Activated naive CD4-positive, alpha-beta T cell treated with anti-CD3 and anti-CD28 coated beads, Interleukin-2, amount 50 U/mL, for 24 hours (primary cell): ENCODE results near the gene FAM107B.
A peak's percentile ranks its signal among the peaks of the same experiment; 100 is the strongest.
"Not testable (repeated sequence)": the region's sequence is repeated elsewhere in the genome, so short reads cannot be mapped to it uniquely, and the experiment has no call there.

Experiments
- H3K27ac Mint-ChIP-seq: one replicate; pipeline ENCODE4 v1.8.0; 2021; ENCODE audit warnings: mild to moderate bottlenecking, mixed read lengths
- H3K27me3 Mint-ChIP-seq: one replicate; pipeline ENCODE4 v1.8.0; 2021; ENCODE audit warnings: mixed read lengths
- H3K36me3 Mint-ChIP-seq: one replicate; pipeline ENCODE4 v1.8.0; 2021; ENCODE audit warnings: mixed read lengths
- H3K4me1 Mint-ChIP-seq: one replicate; pipeline ENCODE4 v1.8.0; 2021; ENCODE audit warnings: mixed read lengths
- H3K4me3 Mint-ChIP-seq: one replicate; pipeline ENCODE4 v1.8.0; 2021; ENCODE audit warnings: mild to moderate bottlenecking, mixed read lengths
- H3K9me3 Mint-ChIP-seq: one replicate; pipeline ENCODE4 v1.8.0; 2021; ENCODE audit warnings: mixed read lengths

FAM107B gene

GRCh38 chr10:14654821-14655382 is 119.8 kb downstream of the FAM107B start:
- Mint-ChIP-seq H3K27ac (no peak overlapping the region), H3K9me3 (peaks cover 4% of the 10 kb centered on the region), H3K4me3 (no peak overlapping the region), H3K36me3 (peaks cover 7% of the 10 kb centered on the region), H3K4me1 (peaks cover 95% of the 10 kb centered on the region), H3K27me3 (no peaks in the 10 kb centered on the region)

GRCh38 chr10:14653271-14654161 is 121.2 kb downstream of the FAM107B start:
- Mint-ChIP-seq H3K4me3 (peak overlapping the region; percentile 49), H3K27ac (peak overlapping the region; percentile 53), H3K36me3 (peaks cover 5% of the 10 kb centered on the region), H3K4me1 (peaks cover 96% of the 10 kb centered on the region), H3K9me3 (peaks cover 2% of the 10 kb centered on the region), H3K27me3 (no peaks in the 10 kb centered on the region)

GRCh38 chr10:14652816-14653215 is 121.9 kb downstream of the FAM107B start:
- no peak overlapping the region for H3K4me3 Mint-ChIP-seq
- no peak overlapping the region for H3K27ac Mint-ChIP-seq
- peaks cover 96% of the 10 kb centered on the region for H3K4me1 Mint-ChIP-seq
- no peaks in the 10 kb centered on the region for H3K27me3 Mint-ChIP-seq
- peaks cover 2% of the 10 kb centered on the region for H3K36me3 Mint-ChIP-seq
- no peaks in the 10 kb centered on the region for H3K9me3 Mint-ChIP-seq

GRCh38 chr10:14652067-14652466 is 122.6 kb downstream of the FAM107B start:
- Mint-ChIP-seq H3K27ac (peak overlapping the region; percentile 37), H3K4me1 (peaks cover 91% of the 10 kb centered on the region), H3K4me3 (no peak overlapping the region), H3K9me3 (no peaks in the 10 kb centered on the region), H3K36me3 (peaks cover 2% of the 10 kb centered on the region), H3K27me3 (no peaks in the 10 kb centered on the region)

DNA sequence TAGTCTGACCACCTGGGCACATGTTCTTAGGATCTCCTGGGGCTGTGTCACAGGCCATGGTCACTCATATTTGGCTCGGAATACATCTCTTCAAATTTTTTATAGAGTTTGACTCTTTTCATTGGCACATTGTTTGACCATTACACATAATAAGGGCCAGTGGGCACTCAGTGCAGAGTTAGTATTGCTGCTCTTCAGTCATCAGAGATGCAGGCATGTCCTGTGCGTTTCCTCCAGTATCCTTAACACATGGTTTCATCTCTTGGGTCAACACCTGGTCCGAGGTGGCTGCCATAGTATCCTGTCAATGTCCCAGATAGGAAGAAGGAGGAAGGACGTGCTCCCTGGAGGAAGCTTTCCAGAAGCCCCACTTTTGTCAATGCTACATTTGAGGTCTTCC is 125.0 kb downstream of the FAM107B start:
- Mint-ChIP-seq H3K36me3 (peaks cover 2% of the 10 kb centered on the region), H3K27ac (peak overlapping the region; percentile 98), H3K9me3 (no peaks in the 10 kb centered on the region), H3K4me3 (no peak overlapping the region), H3K27me3 (no peaks in the 10 kb centered on the region), H3K4me1 (peaks cover 85% of the 10 kb centered on the region)

DNA sequence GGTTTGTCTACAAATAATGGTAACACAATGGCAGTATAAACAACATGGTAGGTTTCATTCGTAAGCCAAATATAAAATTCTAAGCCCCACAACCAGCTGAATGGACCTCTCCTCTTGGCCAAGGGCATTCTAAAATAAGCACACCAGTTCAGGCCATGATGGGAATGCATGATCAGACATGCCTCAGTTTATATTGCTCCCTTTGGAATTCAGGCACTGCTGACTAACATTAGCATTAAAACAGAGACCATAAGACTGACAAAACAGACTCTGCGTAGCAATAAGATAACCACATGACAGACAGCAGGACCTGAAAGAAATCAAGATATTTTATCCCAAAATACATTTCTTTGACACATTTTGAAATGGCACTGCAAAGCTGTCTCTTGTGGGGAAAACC is 125.8 kb downstream of the FAM107B start:
- peaks cover 80% of the 10 kb centered on the region for H3K4me1 Mint-ChIP-seq
- H3K36me3 Mint-ChIP-seq, result peaks cover 2% of the 10 kb centered on the region
- H3K27me3 Mint-ChIP-seq, result no peaks in the 10 kb centered on the region
- peak overlapping the region; percentile 80 for H3K4me3 Mint-ChIP-seq
- no peaks in the 10 kb centered on the region for H3K9me3 Mint-ChIP-seq
- H3K27ac Mint-ChIP-seq, result peak overlapping the region; percentile 98

DNA sequence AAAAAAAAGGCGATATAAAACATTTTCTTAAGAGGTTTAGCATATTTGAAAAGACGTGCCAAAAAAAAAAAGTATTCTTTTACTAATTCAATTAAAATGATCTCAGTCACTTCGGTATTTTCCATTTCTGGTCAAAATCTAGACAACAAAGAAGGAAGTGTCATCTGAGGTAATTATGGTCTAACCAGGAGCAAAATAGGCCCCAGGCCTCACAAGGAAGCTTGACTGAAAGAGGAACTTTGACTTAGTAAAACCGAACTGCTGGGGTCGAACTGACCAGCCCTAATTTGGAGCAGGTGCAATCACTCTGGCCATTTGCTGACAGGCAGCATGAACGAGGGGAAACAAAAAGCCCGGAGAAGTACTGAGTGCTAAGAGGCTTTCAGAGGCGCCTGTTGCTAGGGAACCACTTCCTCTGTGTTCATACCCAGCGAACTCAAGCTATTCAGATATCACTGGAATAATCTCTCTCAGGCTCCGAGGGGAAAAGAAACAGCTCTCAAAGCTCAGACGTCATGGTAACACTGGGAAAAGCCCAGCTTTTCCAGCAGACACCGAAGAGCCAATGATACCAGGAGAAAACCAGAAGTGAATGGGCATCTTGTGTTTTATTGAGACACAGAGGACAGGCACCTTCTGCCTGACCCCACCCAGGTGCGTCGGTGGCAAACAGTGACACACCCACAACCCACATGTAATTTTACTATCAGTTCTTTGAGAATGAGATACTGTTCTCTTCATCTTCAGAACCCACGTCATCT is 126.5 kb downstream of the FAM107B start:
- H3K4me3 Mint-ChIP-seq, result peak overlapping the region; percentile 80

DNA sequence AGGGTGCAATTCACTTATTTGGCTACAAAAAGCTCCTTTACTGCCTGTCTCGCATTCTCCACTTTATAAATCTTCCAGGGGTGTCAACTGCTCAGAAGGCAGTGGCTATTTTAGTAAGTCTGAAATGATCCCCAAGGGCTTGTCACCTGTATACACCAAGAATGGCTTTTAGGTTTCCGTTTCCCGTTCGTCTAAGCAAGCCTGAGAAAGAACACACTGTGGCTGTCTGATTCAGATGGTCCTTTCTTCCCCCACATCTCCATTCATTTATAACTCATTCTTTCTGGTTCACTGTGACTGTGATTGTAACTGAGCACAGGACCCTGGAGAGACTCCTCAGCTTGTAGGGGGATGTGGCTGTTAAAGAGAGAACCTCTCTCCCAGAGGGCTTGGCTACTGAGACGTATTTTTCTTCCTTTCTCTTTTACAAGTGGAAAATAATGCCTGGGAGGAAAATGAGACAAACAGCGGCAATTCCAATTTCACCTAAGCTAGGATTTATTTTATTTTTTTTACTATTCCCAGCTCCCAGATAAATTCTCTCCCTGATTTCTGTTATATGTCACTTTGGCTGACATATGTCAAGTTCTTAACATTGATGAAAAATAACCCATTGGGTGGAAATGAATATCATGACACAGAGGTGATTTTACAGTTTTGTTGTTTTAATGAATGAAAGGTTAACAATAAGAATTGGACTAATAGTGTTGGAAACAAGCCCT is 129.3 kb downstream of the FAM107B start:
- H3K27ac Mint-ChIP-seq, result peak overlapping the region; percentile 73
- H3K4me3 Mint-ChIP-seq, result no peak overlapping the region
- H3K27me3 Mint-ChIP-seq, result no peaks in the 10 kb centered on the region
- no peaks in the 10 kb centered on the region for H3K36me3 Mint-ChIP-seq
- peaks cover 45% of the 10 kb centered on the region for H3K4me1 Mint-ChIP-seq
- peaks cover 7% of the 10 kb centered on the region for H3K9me3 Mint-ChIP-seq

More for the DNA sequence above, 126.5 kb downstream of the FAM107B start:
- H3K9me3 Mint-ChIP-seq, result no peaks in the 10 kb centered on the region
- H3K27ac Mint-ChIP-seq, result peak overlapping the region; percentile 98
- peaks cover 2% of the 10 kb centered on the region for H3K36me3 Mint-ChIP-seq
- peaks cover 73% of the 10 kb centered on the region for H3K4me1 Mint-ChIP-seq
- no peaks in the 10 kb centered on the region for H3K27me3 Mint-ChIP-seq

DNA sequence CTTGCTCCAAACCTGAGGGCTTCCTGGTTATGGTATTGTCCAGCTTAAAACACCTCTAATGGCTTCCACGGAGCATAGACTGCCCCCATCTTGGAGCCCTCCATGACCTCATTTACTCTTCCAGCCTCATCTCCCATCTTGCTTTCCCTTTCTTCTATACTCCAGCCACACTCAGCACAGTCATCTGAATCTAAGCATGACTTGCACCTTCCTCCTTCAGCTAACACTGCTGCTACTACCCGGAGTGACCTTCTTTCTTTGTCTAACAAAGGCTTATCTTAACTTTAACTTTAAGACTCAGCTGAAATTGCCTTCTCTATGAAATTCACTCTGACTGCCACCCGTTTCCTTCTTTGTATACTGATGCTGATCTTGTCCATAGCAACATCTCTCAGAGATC is 135.1 kb downstream of the FAM107B start:
- Mint-ChIP-seq H3K4me3 (no peak overlapping the region), H3K27me3 (no peaks in the 10 kb centered on the region), H3K4me1 (peaks cover 9% of the 10 kb centered on the region), H3K27ac (no peak overlapping the region), H3K36me3 (no peaks in the 10 kb centered on the region), H3K9me3 (peaks cover 7% of the 10 kb centered on the region)

DNA sequence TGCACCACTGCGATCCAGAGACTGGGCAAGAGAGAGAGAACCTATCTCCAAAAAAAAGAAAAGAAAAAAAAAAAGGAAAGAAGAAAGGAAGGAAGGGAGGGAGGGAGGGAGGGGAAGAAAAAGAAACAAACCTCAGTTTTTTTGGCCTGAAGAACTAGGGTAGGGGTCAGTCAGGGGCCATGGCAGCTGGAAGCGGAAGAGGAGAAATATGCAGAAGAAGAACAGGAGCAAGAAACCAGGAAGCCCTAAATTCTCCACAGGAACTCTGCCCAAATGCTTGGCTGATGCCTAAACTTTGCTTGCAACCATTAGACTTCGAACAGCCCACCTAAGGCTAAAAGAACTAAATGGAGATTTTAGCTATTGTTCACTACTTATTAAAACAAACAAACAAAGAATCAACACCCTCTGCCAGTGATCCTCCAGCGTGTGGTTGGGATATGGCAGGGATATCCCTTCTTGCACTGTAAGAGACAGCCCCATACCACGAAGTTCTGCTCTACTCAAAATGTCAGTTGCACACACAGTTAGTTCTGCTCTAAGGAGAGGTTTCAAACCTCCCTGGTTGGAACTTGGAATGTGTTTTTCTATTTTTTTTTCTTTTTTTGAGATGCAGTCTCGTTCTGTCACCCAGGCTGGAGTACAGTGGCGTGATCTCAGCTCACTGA is 139.5 kb downstream of the FAM107B start:
- no peak overlapping the region for H3K27ac Mint-ChIP-seq
- no peaks in the 10 kb centered on the region for H3K27me3 Mint-ChIP-seq
- H3K4me3 Mint-ChIP-seq, result no peak overlapping the region
- no peaks in the 10 kb centered on the region for H3K9me3 Mint-ChIP-seq
- no peaks in the 10 kb centered on the region for H3K36me3 Mint-ChIP-seq
- H3K4me1 Mint-ChIP-seq, result peaks cover 8% of the 10 kb centered on the region

DNA sequence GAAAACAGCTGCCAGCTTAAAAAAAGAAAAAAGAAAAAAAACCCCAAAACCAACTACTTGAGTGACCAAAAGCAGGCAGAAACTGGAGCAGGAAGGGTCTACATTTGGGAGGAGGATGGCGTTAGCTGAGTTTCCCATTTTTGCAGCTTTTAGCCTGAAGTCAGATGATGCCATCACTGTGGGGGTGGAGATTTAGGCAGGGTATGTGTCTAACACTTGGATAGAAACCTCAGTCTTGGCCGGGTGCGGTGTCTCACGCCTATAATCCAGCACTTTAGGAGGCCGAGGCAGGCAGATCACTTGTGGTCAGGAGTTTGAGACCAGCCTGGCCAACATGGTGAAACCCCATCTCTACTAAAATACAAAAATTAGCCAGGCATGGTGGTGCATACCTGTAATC is 140.1 kb downstream of the FAM107B start:
- H3K27me3 Mint-ChIP-seq, H3K4me1 Mint-ChIP-seq, H3K27ac Mint-ChIP-seq, H3K36me3 Mint-ChIP-seq, H3K4me3 Mint-ChIP-seq, H3K9me3 Mint-ChIP-seq: not testable (repeated sequence)

GRCh38 chr10:14625765-14626525 is 148.8 kb downstream of the FAM107B start:
- Mint-ChIP-seq H3K36me3 (no peaks in the 10 kb centered on the region), H3K4me1 (peaks cover 12% of the 10 kb centered on the region), H3K9me3 (no peaks in the 10 kb centered on the region), H3K4me3 (no peak overlapping the region), H3K27ac (no peak overlapping the region), H3K27me3 (no peaks in the 10 kb centered on the region)

DNA sequence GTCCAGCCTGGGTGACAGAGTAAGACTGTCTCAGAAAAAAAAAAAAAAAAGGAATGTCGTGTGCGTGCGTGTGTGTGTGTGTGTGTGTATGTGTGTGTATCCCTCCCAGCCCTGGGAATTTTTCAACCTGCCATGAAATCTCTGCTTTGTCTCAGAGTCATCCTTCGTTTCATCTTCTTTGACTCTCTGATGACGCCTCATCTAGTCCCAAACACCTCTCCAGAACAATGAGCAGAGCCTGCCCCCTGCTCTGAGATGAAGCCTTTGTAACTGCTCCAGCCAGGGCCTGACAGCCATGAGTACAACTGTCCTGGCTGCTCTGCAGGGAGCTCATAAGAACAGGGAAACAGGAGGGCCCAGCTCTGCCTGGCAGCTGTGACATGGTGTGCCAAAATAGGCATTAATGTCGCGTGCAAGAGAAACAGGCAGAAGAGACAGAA is 149.5 kb downstream of the FAM107B start:
- Mint-ChIP-seq H3K4me3 (no peak overlapping the region), H3K27me3 (no peaks in the 10 kb centered on the region), H3K36me3 (no peaks in the 10 kb centered on the region), H3K9me3 (no peaks in the 10 kb centered on the region), H3K27ac (no peak overlapping the region), H3K4me1 (peaks cover 13% of the 10 kb centered on the region)

DNA sequence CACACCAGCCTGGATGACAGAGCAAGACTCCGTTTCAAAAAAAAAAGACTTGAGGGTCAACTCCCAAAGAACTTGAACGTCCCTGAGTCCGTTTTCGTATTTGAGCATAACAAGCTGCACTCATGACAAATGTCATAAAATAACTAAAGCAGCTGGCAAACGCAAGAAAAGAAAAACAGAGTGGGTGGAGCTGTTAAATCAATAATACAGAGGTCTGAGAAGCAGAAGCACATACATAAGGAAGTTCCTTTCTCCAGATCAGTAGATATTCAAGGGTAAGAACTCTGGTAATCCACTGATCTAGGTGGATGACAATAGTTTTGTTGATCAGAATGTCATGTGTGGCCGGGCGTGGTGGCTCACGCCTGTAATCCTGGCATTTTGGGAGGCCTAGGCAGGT is 150.1 kb downstream of the FAM107B start:
- no peaks in the 10 kb centered on the region for H3K9me3 Mint-ChIP-seq
- no peak overlapping the region for H3K4me3 Mint-ChIP-seq
- H3K27ac Mint-ChIP-seq, result no peak overlapping the region
- no peaks in the 10 kb centered on the region for H3K27me3 Mint-ChIP-seq
- H3K4me1 Mint-ChIP-seq, result peaks cover 7% of the 10 kb centered on the region
- H3K36me3 Mint-ChIP-seq, result no peaks in the 10 kb centered on the region
